NAMALWA (cell line): ENCODE data around the gene LRP2.

Source experiments
- DNase-seq: peaks from one replicate; pipeline ENCODE4 v3.0.0-alpha.2; 2015; ENCODE audit warnings: low spot score

The LRP2 gene

GRCh38 chr2:169119851-169120250 lies 242.5 kb downstream of the LRP2 start:
- DNase-seq = no peak

GRCh38 chr2:169119123-169119760 lies 243.1 kb downstream of the LRP2 start:
- DNase-seq = no peak

GRCh38 chr2:169118060-169118459 lies 244.3 kb downstream of the LRP2 start:
- DNase-seq = no peak

- no peak for DNase-seq
These were observed 245.3 kb downstream of the LRP2 start for GRCh38 chr2:169116993-169117392.

GRCh38 chr2:169116327-169116726 lies 246.0 kb downstream of the LRP2 start:
- DNase-seq = no peak

- no peak for DNase-seq
These were observed 248.3 kb downstream of the LRP2 start for GRCh38 chr2:169114056-169114455.

- DNase-seq = no peak
These were observed 249.5 kb downstream of the LRP2 start for GRCh38 chr2:169112841-169113240.

- DNase-seq = no peak
These were observed 251.4 kb downstream of the LRP2 start for GRCh38 chr2:169110916-169111315.

GRCh38 chr2:169110419-169110818 lies 251.9 kb downstream of the LRP2 start:
- no peak for DNase-seq

- DNase-seq = peak; percentile 76
These were observed 252.6 kb downstream of the LRP2 start for GRCh38 chr2:169109502-169110409.

GRCh38 chr2:169108099-169108884 lies 254.0 kb downstream of the LRP2 start:
- no peak for DNase-seq

GRCh38 chr2:169107645-169108044 lies 254.7 kb downstream of the LRP2 start:
- DNase-seq = no peak

- no peak for DNase-seq
These were observed 255.5 kb downstream of the LRP2 start for GRCh38 chr2:169106563-169107545.

GRCh38 chr2:169106134-169106533 lies 256.2 kb downstream of the LRP2 start:
- DNase-seq = no peak

- no peak for DNase-seq
These were observed 256.9 kb downstream of the LRP2 start for GRCh38 chr2:169105476-169105875.

- DNase-seq = no peak
These were observed 257.5 kb downstream of the LRP2 start for GRCh38 chr2:169104848-169105247.

GRCh38 chr2:169095621-169096105 lies 266.7 kb downstream of the LRP2 start:
- no peak for DNase-seq

- no peak for DNase-seq
These were observed 267.7 kb downstream of the LRP2 start for GRCh38 chr2:169094676-169095075.

GRCh38 chr2:169093535-169093934 lies 268.8 kb downstream of the LRP2 start:
- DNase-seq = no peak

GRCh38 chr2:169091761-169092519 lies 270.4 kb downstream of the LRP2 start:
- DNase-seq = no peak
